ENCODE results near the gene UPK1B.

The UPK1B gene

DNA sequence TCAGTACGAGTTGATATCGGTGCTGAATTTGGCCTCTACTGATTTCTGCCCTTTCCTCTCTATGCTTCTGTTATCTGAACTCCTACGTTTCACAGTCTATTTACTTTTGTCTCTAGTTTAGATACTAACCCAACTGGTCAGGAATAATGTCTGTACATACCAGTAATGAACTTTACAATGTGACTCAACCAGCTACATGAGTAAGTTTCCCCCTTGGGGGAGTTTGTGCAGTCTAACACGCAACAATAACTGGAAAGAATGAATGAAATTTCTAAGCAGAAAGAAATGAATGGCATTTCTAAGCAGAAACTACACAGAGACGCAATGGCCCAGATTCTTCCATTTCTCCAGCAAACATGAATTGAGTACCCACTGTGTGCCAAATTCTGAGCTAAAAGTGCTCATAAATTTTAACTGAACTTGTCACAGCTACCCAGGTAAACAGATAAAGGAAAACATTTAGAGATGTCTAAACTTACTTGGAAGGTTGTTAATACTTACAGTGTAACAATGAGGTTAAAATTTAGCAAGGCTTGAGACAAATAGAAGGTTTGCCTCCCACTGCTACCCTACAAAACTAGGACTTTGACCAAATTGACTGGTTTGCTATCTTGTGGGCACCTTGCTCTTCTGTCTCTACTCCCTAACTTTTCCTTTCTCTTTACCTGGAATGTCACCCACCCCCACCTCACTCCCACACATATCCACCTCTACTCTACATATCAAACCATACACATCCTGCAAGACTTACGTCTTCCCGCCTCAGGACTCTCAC lies 11.6 kb downstream of the UPK1B start:
- TF ChIP-seq FOXP2 (optimal IDR thresholded peaks at IDR 0.05; ENCODE audit: control extremely low read depth, extremely low read length, insufficient read depth), result no peak
- no peak for TF ChIP-seq POLR2AphosphoS5 (IDR thresholded peaks at IDR 0.05; ENCODE audit: borderline replicate concordance, low read depth, low read length)
- Histone ChIP-seq H3K36me3 (ENCODE audit: insufficient read depth, low read length) (no peaks in the 10 kb centered on the region), H3K9me3 (ENCODE audit: low read depth, low read length) (no peaks in the 10 kb centered on the region), H3K27ac (no peak overlapping the region), H3K9ac (ENCODE audit: insufficient read length) (no peak overlapping the region), H3K4me3 (no peak overlapping the region)
- DNase-seq (ENCODE audit: low read depth, low spot score), result no peak

GRCh38 chr3:119187266-119187665 lies 13.9 kb downstream of the UPK1B start:
- H3K27ac ChIP-seq, result no peak overlapping the region
- TF ChIP-seq FOXP2 (optimal IDR thresholded peaks at IDR 0.05; ENCODE audit: control extremely low read depth, extremely low read length, insufficient read depth), result no peak
- TF ChIP-seq POLR2AphosphoS5 (IDR thresholded peaks at IDR 0.05; ENCODE audit: borderline replicate concordance, low read depth, low read length), result no peak
- no peak for TF ChIP-seq EZH2 (IDR thresholded peaks at IDR 0.05)
- H3K9ac ChIP-seq (ENCODE audit: insufficient read length), result no peak overlapping the region
- H3K9me3 ChIP-seq (ENCODE audit: low read depth, low read length), result no peaks in the 10 kb centered on the region
- H3K36me3 ChIP-seq (ENCODE audit: insufficient read depth, low read length), result no peaks in the 10 kb centered on the region
- no peak for DNase-seq (ENCODE audit: low read depth, low spot score)
- H3K4me3 ChIP-seq, result no peak overlapping the region

- H3K36me3 ChIP-seq (ENCODE audit: insufficient read depth, low read length), result no peaks in the 10 kb centered on the region
- no peak for DNase-seq (ENCODE audit: low read depth, low spot score)
- H3K9me3 ChIP-seq (ENCODE audit: low read depth, low read length), result no peaks in the 10 kb centered on the region
- H3K9ac ChIP-seq (ENCODE audit: insufficient read length), result no peak overlapping the region
- no peak overlapping the region for H3K27ac ChIP-seq
- TF ChIP-seq EZH2 (IDR thresholded peaks at IDR 0.05) (no peak), POLR2AphosphoS5 (IDR thresholded peaks at IDR 0.05; ENCODE audit: borderline replicate concordance, low read depth, low read length) (no peak), FOXP2 (optimal IDR thresholded peaks at IDR 0.05; ENCODE audit: control extremely low read depth, extremely low read length, insufficient read depth) (no peak)
- no peak overlapping the region for H3K4me3 ChIP-seq
Observed at GRCh38 chr3:119191800-119192199, 18.4 kb downstream of the UPK1B start.

- no peak overlapping the region for H3K4me3 ChIP-seq
- no peak overlapping the region for H3K27ac ChIP-seq
Observed at GRCh38 chr3:119194237-119195150, 21.1 kb downstream of the UPK1B start.

GRCh38 chr3:119195151-119195476 lies 21.7 kb downstream of the UPK1B start:
- TF ChIP-seq EZH2 (IDR thresholded peaks at IDR 0.05), result no peak
- no peak for TF ChIP-seq POLR2AphosphoS5 (IDR thresholded peaks at IDR 0.05; ENCODE audit: borderline replicate concordance, low read depth, low read length)
- no peak for TF ChIP-seq FOXP2 (optimal IDR thresholded peaks at IDR 0.05; ENCODE audit: control extremely low read depth, extremely low read length, insufficient read depth)
- DNase-seq (ENCODE audit: low read depth, low spot score), result no peak
- Histone ChIP-seq H3K36me3 (ENCODE audit: insufficient read depth, low read length) (no peaks in the 10 kb centered on the region), H3K9me3 (ENCODE audit: low read depth, low read length) (no peaks in the 10 kb centered on the region), H3K4me3 (no peak overlapping the region), H3K9ac (ENCODE audit: insufficient read length) (no peak overlapping the region), H3K27ac (no peak overlapping the region)

More at GRCh38 chr3:119194237-119195150, 21.1 kb downstream of the UPK1B start:
- Histone ChIP-seq H3K9me3 (ENCODE audit: low read depth, low read length) (no peaks in the 10 kb centered on the region), H3K36me3 (ENCODE audit: insufficient read depth, low read length) (no peaks in the 10 kb centered on the region), H3K9ac (ENCODE audit: insufficient read length) (no peak overlapping the region)
- TF ChIP-seq EZH2 (IDR thresholded peaks at IDR 0.05) (no peak), FOXP2 (optimal IDR thresholded peaks at IDR 0.05; ENCODE audit: control extremely low read depth, extremely low read length, insufficient read depth) (no peak), POLR2AphosphoS5 (IDR thresholded peaks at IDR 0.05; ENCODE audit: borderline replicate concordance, low read depth, low read length) (no peak)
- no peak for DNase-seq (ENCODE audit: low read depth, low spot score)

- Histone ChIP-seq H3K9me3 (ENCODE audit: low read depth, low read length) (no peaks in the 10 kb centered on the region), H3K4me3 (no peak overlapping the region), H3K27ac (no peak overlapping the region), H3K9ac (ENCODE audit: insufficient read length) (no peak overlapping the region), H3K36me3 (ENCODE audit: insufficient read depth, low read length) (no peaks in the 10 kb centered on the region)
- TF ChIP-seq POLR2AphosphoS5 (IDR thresholded peaks at IDR 0.05; ENCODE audit: borderline replicate concordance, low read depth, low read length) (no peak), EZH2 (IDR thresholded peaks at IDR 0.05) (no peak)
- DNase-seq (ENCODE audit: low read depth, low spot score), result no peak
Observed at GRCh38 chr3:119195911-119196310, 22.5 kb downstream of the UPK1B start.

GRCh38 chr3:119205209-119205608 lies 31.8 kb downstream of the UPK1B start:
- Histone ChIP-seq H3K9me3 (ENCODE audit: low read depth, low read length) (no peaks in the 10 kb centered on the region), H3K36me3 (ENCODE audit: insufficient read depth, low read length) (no peaks in the 10 kb centered on the region), H3K27ac (no peak overlapping the region), H3K9ac (ENCODE audit: insufficient read length) (no peak overlapping the region), H3K4me3 (no peak overlapping the region)
- no peak for DNase-seq (ENCODE audit: low read depth, low spot score)
- TF ChIP-seq FOXP2 (optimal IDR thresholded peaks at IDR 0.05; ENCODE audit: control extremely low read depth, extremely low read length, insufficient read depth) (no peak), POLR2AphosphoS5 (IDR thresholded peaks at IDR 0.05; ENCODE audit: borderline replicate concordance, low read depth, low read length) (no peak), EZH2 (IDR thresholded peaks at IDR 0.05) (no peak)

- Histone ChIP-seq H3K36me3 (ENCODE audit: insufficient read depth, low read length) (no peaks in the 10 kb centered on the region), H3K27ac (no peak overlapping the region), H3K9me3 (ENCODE audit: low read depth, low read length) (no peaks in the 10 kb centered on the region), H3K4me3 (no peak overlapping the region), H3K9ac (ENCODE audit: insufficient read length) (no peak overlapping the region)
- no peak for DNase-seq (ENCODE audit: low read depth, low spot score)
- no peak for TF ChIP-seq POLR2AphosphoS5 (IDR thresholded peaks at IDR 0.05; ENCODE audit: borderline replicate concordance, low read depth, low read length)
- no peak for TF ChIP-seq EZH2 (IDR thresholded peaks at IDR 0.05)
- no peak for TF ChIP-seq FOXP2 (optimal IDR thresholded peaks at IDR 0.05; ENCODE audit: control extremely low read depth, extremely low read length, insufficient read depth)
Observed at GRCh38 chr3:119205685-119206084, 32.3 kb downstream of the UPK1B start.
